Activated CD8-positive, alpha-beta memory T cell treated with anti-CD3 and anti-CD28 coated beads, Interleukin-2, amount 50 U/mL, for 1 hour (primary cell): ENCODE measurements around the gene ADAMTS8.

ENCODE experiments used
- DNase-seq: peaks from one replicate; pipeline ENCODE4 v3.0.0-alpha.2; 2020; ENCODE audit errors: extremely low read depth

The ADAMTS8 gene

GRCh38 chr11:130397780-130398179 lies 30.6 kb downstream of the ADAMTS8 start:
- no peak for DNase-seq

DNA sequence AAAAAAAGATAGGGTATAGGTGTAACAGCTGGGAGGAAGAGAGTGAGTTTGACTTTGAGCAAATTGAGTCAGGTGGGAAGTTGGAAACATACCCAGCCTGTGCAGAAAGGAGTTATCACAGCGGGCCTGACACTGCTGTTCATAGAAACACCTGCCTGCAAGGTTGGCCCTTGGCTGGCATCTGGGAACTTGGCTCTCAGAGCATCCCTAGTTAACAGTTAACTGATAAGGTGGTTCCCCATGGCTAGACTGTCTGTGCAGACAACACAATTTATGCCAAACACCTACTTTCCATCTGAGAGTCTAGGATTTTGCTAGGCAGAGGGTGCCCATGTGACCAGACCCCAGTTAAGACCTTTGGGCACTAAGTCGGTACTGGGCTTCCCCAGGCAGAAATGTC lies 31.4 kb downstream of the ADAMTS8 start:
- DNase-seq, result no peak

DNA sequence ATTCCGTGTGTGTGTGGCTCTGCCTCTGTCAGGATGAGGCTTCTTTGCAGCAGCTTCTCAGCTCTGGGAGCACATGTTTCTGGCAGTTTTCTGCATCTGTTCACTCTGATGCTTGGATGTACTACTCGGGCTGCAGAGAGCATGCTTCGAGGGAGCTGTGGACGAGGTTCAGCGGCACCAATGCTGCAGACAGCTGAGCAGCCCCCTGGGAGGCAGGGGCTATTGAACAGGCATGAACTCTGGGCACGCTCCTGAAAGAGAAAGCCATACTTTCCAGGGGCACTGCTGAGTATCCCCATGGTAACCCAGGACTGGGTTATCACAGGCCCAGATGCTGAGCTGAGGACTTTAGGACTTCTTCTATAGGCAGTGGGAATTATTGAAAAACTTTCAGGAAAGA lies 33.8 kb downstream of the ADAMTS8 start:
- DNase-seq, result no peak

GRCh38 chr11:130391711-130392110 lies 36.7 kb downstream of the ADAMTS8 start:
- no peak for DNase-seq

GRCh38 chr11:130390071-130390758 lies 38.2 kb downstream of the ADAMTS8 start:
- DNase-seq, result no peak

DNA sequence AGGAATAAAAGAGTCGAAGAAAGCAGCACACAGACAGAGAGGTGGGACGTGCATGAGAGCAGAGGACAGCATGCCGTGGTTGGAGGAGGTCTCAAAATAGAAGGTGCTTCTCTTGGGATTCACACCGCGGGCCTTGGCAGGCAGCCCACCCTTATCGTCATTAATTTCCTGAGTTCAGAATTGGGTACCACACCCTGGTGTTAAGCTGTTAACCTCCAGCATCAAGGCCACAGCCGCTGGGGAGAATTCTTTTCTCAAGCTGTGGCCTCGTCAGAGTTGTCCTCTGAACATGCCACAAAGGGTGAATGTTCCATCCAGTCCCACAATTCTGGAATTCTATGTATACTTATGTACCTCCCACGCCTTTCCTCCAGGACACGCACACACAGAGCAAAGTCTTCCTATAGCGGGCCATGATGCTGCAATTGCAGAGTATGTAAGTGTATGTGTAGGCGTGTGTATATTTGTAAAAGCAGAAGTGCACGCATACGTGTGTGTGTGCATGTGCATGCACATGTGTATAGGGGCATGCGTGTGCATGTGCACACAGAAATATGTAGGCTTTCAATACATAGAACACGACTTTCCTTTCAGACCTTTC lies 39.0 kb downstream of the ADAMTS8 start:
- DNase-seq, result no peak

DNA sequence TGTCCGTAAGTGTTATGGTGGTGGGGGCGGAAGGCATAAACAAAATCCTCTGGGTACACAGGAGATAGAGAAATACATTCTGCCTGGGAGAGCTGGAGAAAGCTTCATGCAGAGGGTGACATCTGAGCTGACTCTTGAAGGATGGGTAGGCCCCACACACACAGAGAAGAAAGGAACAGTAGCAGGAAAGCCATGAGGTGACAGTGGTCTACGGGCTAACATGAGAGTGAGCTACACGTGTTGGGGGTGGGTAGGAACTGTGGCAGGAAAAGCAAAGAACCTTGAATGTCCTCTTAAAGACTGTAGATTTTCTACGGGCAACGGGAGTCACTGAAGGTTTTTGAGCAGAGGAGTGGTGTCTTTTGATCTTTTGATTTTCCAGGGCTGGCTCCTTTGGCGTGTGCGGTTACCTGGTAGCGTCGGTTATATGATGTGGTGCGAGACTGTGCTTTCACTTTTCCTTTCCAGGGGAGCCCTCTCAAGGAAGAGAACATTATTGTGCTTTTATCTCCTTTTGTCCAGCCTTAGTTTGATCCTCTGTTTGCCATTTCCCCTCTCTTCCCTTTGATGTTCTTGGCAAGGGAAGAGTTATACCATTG lies 39.7 kb downstream of the ADAMTS8 start:
- DNase-seq, result no peak

- no peak for DNase-seq
These were observed 42.4 kb downstream of the ADAMTS8 start for GRCh38 chr11:130386056-130386455.

- no peak for DNase-seq
These were observed 44.8 kb downstream of the ADAMTS8 start for GRCh38 chr11:130383344-130384211.

DNA sequence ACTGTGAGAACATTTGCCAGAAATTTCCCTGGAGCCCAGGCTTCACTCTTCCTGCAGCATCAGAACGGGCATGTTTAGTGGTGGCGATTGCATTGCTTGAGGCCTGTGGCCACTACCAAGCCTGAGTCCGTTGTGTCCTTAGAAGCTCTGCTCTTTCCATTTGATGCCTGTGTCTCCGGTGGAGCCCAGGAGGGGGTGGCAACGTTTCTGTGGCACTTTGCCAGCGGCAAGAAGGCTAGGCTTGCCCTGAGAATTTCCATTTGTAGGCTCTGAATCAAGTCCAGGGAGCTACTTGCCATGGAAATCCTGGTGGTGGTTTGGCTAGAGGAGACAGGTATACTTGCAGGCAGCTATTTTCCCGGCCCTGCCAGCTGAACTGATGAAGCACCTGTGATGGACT lies 47.1 kb downstream of the ADAMTS8 start:
- DNase-seq, result no peak

GRCh38 chr11:130380778-130381177 lies 47.6 kb downstream of the ADAMTS8 start:
- no peak for DNase-seq

- no peak for DNase-seq
These were observed 49.1 kb downstream of the ADAMTS8 start for GRCh38 chr11:130379276-130379675.

DNA sequence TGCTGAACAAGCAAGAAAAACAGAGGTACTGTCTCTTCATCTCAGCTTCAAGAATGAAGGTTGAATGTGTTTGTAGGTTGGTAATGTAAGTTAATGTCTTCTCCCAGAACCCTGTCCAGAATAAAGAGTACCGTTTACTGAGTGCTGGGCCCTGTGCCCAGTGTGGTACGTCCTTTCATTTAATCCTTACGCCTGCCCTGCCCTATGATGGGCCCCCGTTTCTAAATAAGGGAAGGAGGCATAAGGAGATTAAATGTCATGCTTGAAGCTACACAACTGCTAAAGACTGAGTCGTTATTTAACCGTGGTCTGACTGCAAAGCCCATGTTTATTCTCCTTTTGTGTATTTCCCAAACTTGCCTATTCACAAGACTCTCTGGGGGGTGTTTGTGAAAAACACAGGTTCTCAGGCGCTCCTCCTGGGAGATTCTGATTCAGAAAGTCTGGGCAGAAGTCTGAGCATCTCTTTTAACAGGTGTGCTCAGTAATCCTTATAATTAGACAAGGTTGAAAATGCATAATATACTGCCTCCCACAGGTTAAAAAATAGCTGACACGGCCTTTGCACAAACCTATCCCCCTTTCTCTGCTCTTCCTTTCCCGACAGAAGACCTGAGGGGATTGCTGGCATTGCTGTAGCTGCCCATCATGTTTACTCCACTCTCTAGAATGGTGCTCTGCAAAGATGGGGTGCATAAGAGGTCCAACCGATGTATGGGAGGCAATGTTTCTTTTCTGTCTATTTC lies 57.4 kb downstream of the ADAMTS8 start:
- DNase-seq, result no peak

DNA sequence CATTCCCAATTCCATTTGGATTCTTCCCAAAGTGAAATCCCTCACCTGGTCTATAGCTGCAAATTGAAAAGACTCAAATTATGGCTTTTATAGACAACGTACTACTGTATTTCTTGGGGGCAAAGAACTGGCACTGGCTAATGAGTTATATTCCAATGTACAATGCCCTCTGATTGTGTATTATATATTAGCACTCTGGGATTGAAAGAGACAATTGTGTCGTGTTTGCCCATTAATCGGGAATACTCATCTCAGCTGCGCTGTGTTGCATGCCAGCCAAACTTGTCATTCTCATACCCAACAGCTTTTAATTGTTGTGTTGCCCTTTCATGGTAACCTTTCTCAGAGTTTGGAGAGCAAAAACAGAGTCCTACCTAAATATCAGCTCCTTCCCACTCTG lies 58.7 kb downstream of the ADAMTS8 start:
- DNase-seq, result no peak

GRCh38 chr11:130369141-130369691 lies 59.2 kb downstream of the ADAMTS8 start:
- DNase-seq, result no peak

- no peak for DNase-seq
These were observed 69.0 kb downstream of the ADAMTS8 start for GRCh38 chr11:130359419-130359818.

DNA sequence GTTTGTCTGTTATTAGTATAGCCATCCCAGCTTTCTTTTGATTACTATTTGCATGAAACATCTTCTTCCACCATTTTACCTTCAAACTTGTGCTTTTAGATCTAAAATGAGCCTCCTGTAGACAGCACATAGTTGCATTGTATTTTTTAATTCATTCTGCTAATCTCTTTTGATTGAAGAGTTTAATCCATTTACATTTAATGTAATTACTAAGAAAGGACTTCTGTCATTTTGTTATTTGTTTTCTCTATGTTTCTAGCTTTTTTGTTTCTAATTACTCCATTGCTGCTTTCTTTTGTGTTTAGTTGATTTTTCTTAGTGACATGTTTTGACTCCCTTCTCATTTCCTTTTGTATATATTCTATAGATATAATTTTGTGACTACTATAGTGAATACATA lies 70.0 kb downstream of the ADAMTS8 start:
- DNase-seq, result no peak
